Tibial artery (tissue), 4 donors: ENCODE measurements around the gene IGF1R.

Source experiments
- DNase-seq, 2 donors: peaks; one replicate each; pipeline ENCODE4 v3.0.0-alpha.2; 2019
- H3K27ac ChIP-seq, 2 donors: fragments of 200-600 bp; sonication (generic) in 1 of 2; 1 replicate in 1 of 2; 2 replicates in 1 of 2; pipeline ENCODE4 v1.5.1; 2018 to 2019; ENCODE audit warnings: mild to moderate bottlenecking in 1 of 2
- H3K27me3 ChIP-seq, 2 donors: fragments of 200-600 bp; sonication (generic) in 1 of 2; one replicate each; pipeline versions ENCODE4 v1.5.1 to v1.6.0; 2016 to 2019
- H3K36me3 ChIP-seq, 3 donors: fragments of 200-600 bp; sonication (generic) in 2 of 3; one replicate each; pipeline ENCODE4 v1.5.1; 2016 to 2019; ENCODE audit warnings: mild to moderate bottlenecking in 2 of 3
- H3K4me1 ChIP-seq, 4 donors: fragments of 200-600 bp; sonication (generic) in 2 of 4; 1 replicate in 3 of 4; 2 replicates in 1 of 4; pipeline ENCODE4 v1.5.1; 2016 to 2019
- H3K4me3 ChIP-seq, 2 donors: fragments of 200-600 bp; sonication (generic) in 1 of 2; 1 replicate in 1 of 2; 2 replicates in 1 of 2; pipeline ENCODE4 v1.5.1; 2018 to 2019; ENCODE audit warnings: mild to moderate bottlenecking in 2 of 2
- H3K9me3 ChIP-seq, 3 donors: fragments of 200-600 bp; sonication (generic) in 1 of 3; one replicate each; pipeline ENCODE4 v1.5.1; 2016 to 2019
- CTCF ChIP-seq, 2 experiments: fragments of 200-600 bp in 1 of 2; fragments of 450-650 bp in 1 of 2; IDR thresholded peaks; one replicate each; pipeline ENCODE4 v1.5.1; 2017 to 2019; ENCODE audit warnings: antibody characterized with exemption in 2 of 2, mild to moderate bottlenecking in 1 of 2, moderate library complexity in 1 of 2
- intact Hi-C: fragments of 100-400 bp; cut with DNase I; formaldehyde crosslinking; loops from one replicate; pipeline ENCODE4 v1.15.0; 2023; ENCODE audit warnings: low total_unique reads

IGF1R gene

DNA sequence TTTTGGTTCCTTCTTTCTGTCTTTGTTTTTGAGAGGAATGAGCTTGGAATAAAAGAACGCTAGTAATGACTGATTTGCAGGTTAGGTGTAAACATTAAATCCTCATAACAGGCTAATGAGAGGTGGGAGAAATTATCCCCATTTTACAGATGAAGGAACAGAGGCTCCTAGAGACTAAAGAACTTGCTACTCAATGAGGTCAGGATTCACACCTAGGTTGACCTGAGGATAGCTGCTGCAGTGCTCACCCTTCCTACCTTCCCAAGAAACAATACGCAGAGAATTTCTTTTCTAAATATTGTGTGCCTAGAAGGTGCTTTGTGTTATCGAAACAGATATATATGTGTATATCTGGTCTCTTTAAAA is 106.3 kb downstream of the IGF1R start:
- H3K27me3 ChIP-seq: no peaks in the 10 kb centered on the region
- no peaks in the 10 kb centered on the region for H3K9me3 ChIP-seq
- H3K36me3 ChIP-seq: no peaks in the 10 kb centered on the region
- intact Hi-C loops: no loop called here
- peak overlapping the region; percentile 24 to 54 for H3K27ac ChIP-seq
- no peak for DNase-seq
- peaks cover 0 to 94% (median 39%) of the 10 kb centered on the region in 4 donors for H3K4me1 ChIP-seq
- TF ChIP-seq CTCF (IDR thresholded peaks at IDR 0.05): no peak
- H3K4me3 ChIP-seq: peak overlapping the region; percentile 29 to 35

GRCh38 chr15:98755138-98755537 is 106.8 kb downstream of the IGF1R start:
- DNase-seq: no peak
- no peak overlapping the region for H3K4me3 ChIP-seq
- no peak for TF ChIP-seq CTCF (IDR thresholded peaks at IDR 0.05)
- H3K36me3 ChIP-seq: no peaks in the 10 kb centered on the region
- H3K27me3 ChIP-seq: no peaks in the 10 kb centered on the region
- peaks cover 0 to 94% (median 39%) of the 10 kb centered on the region in 4 donors for H3K4me1 ChIP-seq
- peak overlapping the region in 1 of 2 donors; percentile 54 for H3K27ac ChIP-seq
- intact Hi-C loops: no loop called here
- H3K9me3 ChIP-seq: no peaks in the 10 kb centered on the region

DNA sequence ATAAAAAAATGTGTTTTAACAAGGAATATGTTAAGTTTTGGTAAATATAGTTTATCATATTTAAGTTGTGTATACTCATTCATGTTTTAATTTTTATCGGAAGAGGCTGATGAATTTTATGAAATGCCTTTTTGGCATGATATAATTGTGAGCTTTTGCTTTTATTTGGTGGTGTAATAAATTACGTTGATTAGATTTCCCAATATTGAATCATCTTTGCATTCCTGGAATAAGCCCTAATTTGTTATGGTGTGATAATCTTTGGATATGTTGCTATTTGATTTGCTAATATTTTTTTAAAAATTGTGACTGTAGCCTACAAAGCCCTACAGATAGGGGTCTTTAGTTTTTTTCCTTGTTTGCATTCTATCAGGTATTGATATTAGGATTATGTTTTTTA is 107.4 kb downstream of the IGF1R start:
- intact Hi-C loops: no loop called here
- Histone ChIP-seq H3K36me3 (no peaks in the 10 kb centered on the region), H3K27me3 (no peaks in the 10 kb centered on the region), H3K4me1 (peaks cover 0 to 94% (median 42%) of the 10 kb centered on the region in 4 donors), H3K4me3 (no peak overlapping the region), H3K9me3 (no peaks in the 10 kb centered on the region), H3K27ac (peak overlapping the region in 1 of 2 donors; percentile 54)
- TF ChIP-seq CTCF (IDR thresholded peaks at IDR 0.05): no peak
- DNase-seq: no peak

DNA sequence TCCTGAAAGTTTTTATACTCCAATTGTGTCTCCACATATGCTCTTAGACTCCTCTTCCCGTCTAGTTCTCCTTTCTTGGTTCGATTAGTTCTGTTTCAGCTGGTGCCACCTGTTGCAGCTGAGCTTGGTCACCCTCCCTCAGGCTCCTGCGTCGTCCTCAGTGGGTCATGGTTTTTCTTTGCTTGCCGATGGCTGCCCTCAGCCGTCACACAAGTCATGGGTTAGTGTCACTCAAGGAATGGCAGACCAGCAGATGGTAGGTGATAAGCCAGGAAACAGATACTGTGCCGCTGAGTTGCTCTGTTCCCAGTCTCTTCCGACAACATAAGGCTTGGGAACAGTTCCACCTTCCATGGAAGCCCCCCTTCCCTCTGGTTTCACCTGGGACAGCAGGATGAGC is 109.9 kb downstream of the IGF1R start:
- TF ChIP-seq CTCF (IDR thresholded peaks at IDR 0.05): no peak
- H3K4me3 ChIP-seq: no peak overlapping the region
- H3K9me3 ChIP-seq: no peaks in the 10 kb centered on the region
- no peaks in the 10 kb centered on the region for H3K27me3 ChIP-seq
- H3K27ac ChIP-seq: peak overlapping the region in 1 of 2 donors; percentile 15
- peaks cover 0 to 93% (median 54%) of the 10 kb centered on the region in 4 donors for H3K4me1 ChIP-seq
- H3K36me3 ChIP-seq: no peaks in the 10 kb centered on the region
- DNase-seq: no peak
- intact Hi-C loops: no loop called here

GRCh38 chr15:98759277-98759676 is 110.9 kb downstream of the IGF1R start:
- Histone ChIP-seq H3K27ac (peak overlapping the region in 1 of 2 donors; percentile 45), H3K27me3 (no peaks in the 10 kb centered on the region), H3K4me3 (no peak overlapping the region), H3K9me3 (no peaks in the 10 kb centered on the region), H3K4me1 (peaks cover 0 to 96% (median 59%) of the 10 kb centered on the region in 4 donors), H3K36me3 (no peaks in the 10 kb centered on the region)
- TF ChIP-seq CTCF (IDR thresholded peaks at IDR 0.05): no peak
- no peak for DNase-seq
- intact Hi-C loops: no loop called here
